Activated naive CD8-positive, alpha-beta T cell treated with anti-CD3 and anti-CD28 coated beads, Interleukin-2, amount 50 U/mL, for 24 hours (primary cell): ENCODE data around the gene RAD23A.
A peak's percentile ranks its signal among the peaks of the same experiment; 100 is the strongest.
"Not testable (repeated sequence)": the region's sequence is repeated elsewhere in the genome, so short reads cannot be mapped to it uniquely, and the experiment has no call there.

Experiments
- ATAC-seq: fragments of 150-1000 bp; cut with Tn5 transposase; one replicate; pipeline ENCODE4 v1.10.0; 2021
- DNase-seq: peaks from one replicate; pipeline ENCODE4 v3.0.0; 2021
- H3K27ac Mint-ChIP-seq: one replicate; pipeline ENCODE4 v1.8.0; 2021; ENCODE audit warnings: mild to moderate bottlenecking, mixed read lengths
- H3K27me3 Mint-ChIP-seq: one replicate; pipeline ENCODE4 v1.8.0; 2021; ENCODE audit warnings: mixed read lengths
- H3K36me3 Mint-ChIP-seq: one replicate; pipeline ENCODE4 v1.8.0; 2021; ENCODE audit warnings: low read depth, mixed read lengths
- H3K4me1 Mint-ChIP-seq: one replicate; pipeline ENCODE4 v1.8.0; 2021; ENCODE audit warnings: mixed read lengths
- H3K4me3 Mint-ChIP-seq: one replicate; pipeline ENCODE4 v1.8.0; 2021; ENCODE audit warnings: mild to moderate bottlenecking, moderate library complexity, mixed read lengths
- H3K9me3 Mint-ChIP-seq: one replicate; pipeline ENCODE4 v1.8.0; 2021; ENCODE audit warnings: mixed read lengths

RAD23A gene

GRCh38 chr19:12946731-12947496 lies 1.3 kb downstream of the RAD23A start:
- no peak for ATAC-seq
- H3K36me3 Mint-ChIP-seq = peaks cover 79% of the 10 kb centered on the region
- peak overlapping the region; percentile 94 for H3K27ac Mint-ChIP-seq
- DNase-seq = no peak
- H3K27me3 Mint-ChIP-seq = peaks cover 2% of the 10 kb centered on the region
- no peaks in the 10 kb centered on the region for H3K9me3 Mint-ChIP-seq
- peak overlapping the region; percentile 91 for H3K4me3 Mint-ChIP-seq
- H3K4me1 Mint-ChIP-seq = peaks cover 54% of the 10 kb centered on the region

DNA sequence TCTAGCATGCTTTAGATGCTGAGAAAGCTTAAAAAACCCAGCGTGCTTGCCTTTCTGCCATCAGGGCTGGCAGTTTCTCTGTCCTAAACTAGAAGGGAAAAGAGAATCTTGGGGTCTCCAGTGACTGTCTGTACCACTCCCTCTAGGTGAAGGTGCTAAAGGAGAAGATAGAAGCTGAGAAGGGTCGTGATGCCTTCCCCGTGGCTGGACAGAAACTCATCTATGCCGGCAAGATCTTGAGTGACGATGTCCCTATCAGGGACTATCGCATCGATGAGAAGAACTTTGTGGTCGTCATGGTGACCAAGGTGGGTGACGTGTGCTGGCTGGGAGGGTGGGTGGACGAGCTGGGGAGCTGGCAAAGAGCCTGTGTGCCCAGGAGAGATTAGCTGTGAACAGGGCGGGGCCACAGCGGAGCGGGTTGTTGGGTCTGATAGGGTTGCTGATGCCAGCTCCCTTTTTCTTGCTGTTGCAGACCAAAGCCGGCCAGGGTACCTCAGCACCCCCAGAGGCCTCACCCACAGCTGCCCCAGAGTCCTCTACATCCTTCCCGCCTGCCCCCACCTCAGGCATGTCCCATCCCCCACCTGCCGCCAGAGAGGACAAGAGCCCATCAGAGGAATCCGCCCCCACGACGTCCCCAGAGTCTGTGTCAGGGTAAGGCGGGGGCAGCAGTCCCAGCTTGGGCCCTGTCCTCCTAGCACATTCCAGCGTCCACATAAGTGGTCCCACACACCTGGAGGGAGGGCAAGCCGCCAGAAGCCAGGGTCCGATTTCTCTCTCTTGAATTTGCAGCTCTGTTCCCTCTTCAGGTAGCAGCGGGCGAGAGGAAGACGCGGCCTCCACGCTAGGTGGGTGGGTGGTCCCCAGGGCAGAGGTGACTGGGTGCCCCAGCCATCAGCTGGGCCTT lies 2.3 kb downstream of the RAD23A start:
- Mint-ChIP-seq H3K27ac (peak overlapping the region; percentile 94), H3K4me3 (peak overlapping the region; percentile 91), H3K9me3 (no peaks in the 10 kb centered on the region), H3K4me1 (peaks cover 46% of the 10 kb centered on the region), H3K27me3 (peaks cover 2% of the 10 kb centered on the region), H3K36me3 (peaks cover 73% of the 10 kb centered on the region)
- DNase-seq = no peak
- no peak for ATAC-seq

DNA sequence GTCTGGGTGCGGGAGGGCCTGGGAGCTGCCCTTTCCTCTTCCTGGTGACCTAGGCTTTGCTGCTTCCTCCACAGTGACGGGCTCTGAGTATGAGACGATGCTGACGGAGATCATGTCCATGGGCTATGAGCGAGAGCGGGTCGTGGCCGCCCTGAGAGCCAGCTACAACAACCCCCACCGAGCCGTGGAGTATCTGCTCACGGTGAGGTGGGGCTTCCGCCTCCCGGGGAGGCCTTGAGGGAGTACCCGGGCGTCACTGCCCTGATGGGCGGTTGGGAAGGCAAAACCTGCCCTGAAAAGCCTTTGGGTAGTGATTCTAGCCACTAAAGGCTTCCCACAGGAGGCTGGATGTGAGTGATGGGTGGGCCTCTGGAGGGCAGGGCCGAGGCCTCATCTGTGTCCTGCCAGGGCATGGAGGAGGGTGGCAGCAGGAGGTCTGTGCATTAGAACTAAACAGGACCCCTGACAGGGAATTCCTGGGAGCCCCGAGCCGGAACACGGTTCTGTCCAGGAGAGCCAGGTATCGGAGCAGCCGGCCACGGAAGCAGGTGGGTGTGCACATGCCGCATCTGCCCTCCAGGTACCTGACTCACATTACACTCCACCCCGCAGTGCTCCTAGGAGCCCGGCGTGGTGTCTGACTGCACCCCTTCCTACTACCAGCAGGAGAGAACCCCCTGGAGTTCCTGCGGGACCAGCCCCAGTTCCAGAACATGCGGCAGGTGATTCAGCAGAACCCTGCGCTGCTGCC lies 3.1 kb downstream of the RAD23A start:
- Mint-ChIP-seq H3K4me3 (no peak overlapping the region), H3K36me3 (peaks cover 66% of the 10 kb centered on the region), H3K4me1 (peaks cover 44% of the 10 kb centered on the region), H3K27me3 (peaks cover 2% of the 10 kb centered on the region), H3K27ac (no peak overlapping the region), H3K9me3 (no peaks in the 10 kb centered on the region)
- no peak for DNase-seq
- ATAC-seq = no peak

GRCh38 chr19:12949363-12950283 lies 4.0 kb downstream of the RAD23A start:
- DNase-seq (no peak), ATAC-seq (no peak)
- peak overlapping the region; percentile 59 for H3K27ac Mint-ChIP-seq
- H3K4me3 Mint-ChIP-seq = no peak overlapping the region
- H3K9me3 Mint-ChIP-seq = no peaks in the 10 kb centered on the region
- peaks cover 2% of the 10 kb centered on the region for H3K27me3 Mint-ChIP-seq
- peaks cover 47% of the 10 kb centered on the region for H3K4me1 Mint-ChIP-seq
- peaks cover 69% of the 10 kb centered on the region for H3K36me3 Mint-ChIP-seq

- H3K4me1 Mint-ChIP-seq = peaks cover 44% of the 10 kb centered on the region
- ATAC-seq, DNase-seq, H3K4me3 Mint-ChIP-seq, H3K9me3 Mint-ChIP-seq, H3K27me3 Mint-ChIP-seq, H3K27ac Mint-ChIP-seq: not testable (repeated sequence)
- peaks cover 64% of the 10 kb centered on the region for H3K36me3 Mint-ChIP-seq
Measured at GRCh38 chr19:12952050-12952449, 6.4 kb downstream of the RAD23A start.

DNA sequence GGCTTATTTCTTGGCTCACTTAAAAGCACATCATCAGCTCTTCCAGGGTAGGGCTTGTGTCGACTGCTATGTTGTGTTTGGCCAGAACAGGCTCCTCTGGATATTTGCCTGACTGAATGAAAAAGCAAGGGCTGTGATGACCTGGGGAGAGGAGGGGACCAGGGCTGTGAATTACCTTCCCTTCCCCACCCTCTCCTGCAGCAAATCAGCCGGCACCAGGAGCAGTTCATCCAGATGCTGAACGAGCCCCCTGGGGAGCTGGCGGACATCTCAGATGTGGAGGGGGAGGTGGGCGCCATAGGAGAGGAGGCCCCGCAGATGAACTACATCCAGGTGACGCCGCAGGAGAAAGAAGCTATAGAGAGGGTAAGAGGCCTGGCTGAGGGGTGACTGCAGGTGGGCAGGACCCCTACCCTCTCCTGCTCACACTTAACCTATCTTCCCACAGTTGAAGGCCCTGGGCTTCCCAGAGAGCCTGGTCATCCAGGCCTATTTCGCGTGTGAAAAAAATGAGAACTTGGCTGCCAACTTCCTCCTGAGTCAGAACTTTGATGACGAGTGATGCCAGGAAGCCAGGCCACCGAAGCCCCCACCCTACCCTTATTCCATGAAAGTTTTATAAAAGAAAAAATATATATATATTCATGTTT lies 7.0 kb downstream of the RAD23A start:
- DNase-seq (no peak), ATAC-seq (no peak)
- no peaks in the 10 kb centered on the region for H3K27me3 Mint-ChIP-seq
- no peak overlapping the region for H3K27ac Mint-ChIP-seq
- H3K4me3 Mint-ChIP-seq = no peak overlapping the region
- H3K36me3 Mint-ChIP-seq = peaks cover 59% of the 10 kb centered on the region
- no peaks in the 10 kb centered on the region for H3K9me3 Mint-ChIP-seq
- peaks cover 43% of the 10 kb centered on the region for H3K4me1 Mint-ChIP-seq

DNA sequence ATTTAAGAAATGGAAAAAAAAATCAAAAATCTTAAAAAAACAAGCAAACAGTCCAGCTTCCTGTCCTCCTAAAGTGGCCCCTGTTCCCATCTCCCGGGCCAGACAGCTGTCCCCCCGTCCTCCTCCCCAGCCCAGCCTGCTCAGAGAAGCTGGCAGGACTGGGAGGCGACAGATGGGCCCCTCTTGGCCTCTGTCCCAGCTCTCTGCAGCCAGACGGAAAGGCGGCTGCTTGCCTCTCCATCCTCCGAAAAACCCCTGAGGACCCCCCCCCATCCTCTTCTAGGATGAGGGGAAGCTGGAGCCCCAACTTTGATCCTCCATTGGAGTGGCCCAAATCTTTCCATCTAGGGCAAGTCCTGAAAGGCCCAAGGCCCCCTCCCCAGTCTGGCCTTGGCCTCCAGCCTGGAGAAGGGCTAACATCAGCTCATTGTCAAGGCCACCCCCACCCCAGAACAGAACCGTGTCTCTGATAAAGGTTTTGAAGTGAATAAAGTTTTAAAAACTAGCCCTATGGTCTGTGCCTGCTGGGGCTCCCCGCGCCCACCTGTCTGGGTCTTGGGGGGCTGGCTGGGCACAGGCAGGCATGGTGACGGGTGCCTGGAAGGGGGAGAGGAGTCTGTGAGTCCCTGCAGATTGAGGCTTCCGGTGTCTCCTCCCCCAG lies 7.6 kb downstream of the RAD23A start:
- Mint-ChIP-seq H3K9me3 (no peaks in the 10 kb centered on the region), H3K4me3 (no peak overlapping the region), H3K27ac (no peak overlapping the region), H3K4me1 (peaks cover 41% of the 10 kb centered on the region), H3K27me3 (no peaks in the 10 kb centered on the region), H3K36me3 (peaks cover 54% of the 10 kb centered on the region)
- ATAC-seq = no peak
- no peak for DNase-seq

DNA sequence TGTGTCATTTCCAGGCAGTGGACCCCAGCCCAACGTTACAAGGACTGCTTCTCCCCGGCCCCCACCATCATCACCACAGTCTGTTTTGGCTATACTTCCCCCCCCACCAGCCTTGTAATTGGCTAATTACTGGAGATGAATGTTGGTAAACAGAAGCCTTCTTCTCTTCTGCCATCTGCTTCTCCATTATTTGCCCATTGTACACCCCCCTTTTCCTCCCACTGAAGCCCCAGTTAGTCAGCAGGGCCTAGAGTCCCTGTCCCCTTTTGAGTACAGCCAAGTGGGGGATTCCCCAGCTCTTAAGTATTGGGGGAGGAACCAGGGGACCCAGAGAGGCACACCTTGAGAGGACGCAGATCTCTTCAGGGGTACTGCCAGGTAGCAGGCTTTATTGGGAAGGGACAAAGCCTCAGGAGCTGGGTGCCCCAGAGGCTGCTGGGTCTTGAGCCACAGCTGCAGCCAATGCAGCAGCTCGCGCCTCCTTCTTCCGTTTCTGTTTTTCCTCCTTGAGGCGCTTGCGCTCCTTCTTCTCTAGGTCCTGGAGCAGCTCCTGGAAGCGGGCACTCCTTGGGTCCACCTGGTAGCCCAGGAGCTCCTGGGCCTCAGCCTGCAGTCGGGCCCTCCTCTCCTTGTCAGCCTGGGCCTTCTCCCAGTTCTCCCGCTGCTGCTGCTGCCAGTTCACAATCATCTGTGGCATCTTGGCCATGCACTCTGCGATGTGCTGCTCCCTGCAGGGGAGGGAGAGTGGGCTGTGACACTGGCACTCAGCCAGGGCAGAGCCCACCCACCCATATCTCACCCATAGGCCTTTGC lies 8.3 kb downstream of the RAD23A start:
- Mint-ChIP-seq H3K27me3 (no peaks in the 10 kb centered on the region), H3K9me3 (no peaks in the 10 kb centered on the region), H3K27ac (peak overlapping the region; percentile 71), H3K4me1 (peaks cover 41% of the 10 kb centered on the region), H3K36me3 (peaks cover 51% of the 10 kb centered on the region), H3K4me3 (peak overlapping the region; percentile 82)
- ATAC-seq = peak; percentile 9
- DNase-seq = no peak

- no peak for ATAC-seq
- peaks cover 41% of the 10 kb centered on the region for H3K4me1 Mint-ChIP-seq
- H3K27ac Mint-ChIP-seq = peak overlapping the region; percentile 71
Measured at GRCh38 chr19:12954612-12954962, 8.9 kb downstream of the RAD23A start.

DNA sequence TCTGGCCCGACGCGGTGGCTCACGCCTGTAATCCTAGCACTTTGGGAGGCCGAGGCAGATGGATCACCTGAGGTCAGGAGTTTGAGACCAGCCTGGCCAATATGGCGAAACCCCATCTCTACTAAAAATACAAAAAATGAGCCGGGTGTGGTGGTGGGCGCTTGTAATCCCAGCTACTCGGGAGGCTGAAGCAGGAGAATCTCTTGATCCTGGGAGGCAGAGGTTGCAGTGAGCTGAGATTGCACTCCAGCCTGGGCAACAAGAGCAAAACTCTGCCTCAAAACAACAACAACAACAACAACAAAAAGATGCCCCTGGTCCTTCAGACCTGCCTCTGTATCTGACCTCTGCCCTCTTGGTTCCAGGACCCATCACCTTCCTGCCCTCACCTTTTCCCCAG lies 9.9 kb downstream of the RAD23A start:
- H3K4me3 Mint-ChIP-seq = peak overlapping the region; percentile 82
- peaks cover 39% of the 10 kb centered on the region for H3K4me1 Mint-ChIP-seq
- not testable (repeated sequence) for DNase-seq, ATAC-seq, H3K9me3 Mint-ChIP-seq, H3K27me3 Mint-ChIP-seq
- peaks cover 38% of the 10 kb centered on the region for H3K36me3 Mint-ChIP-seq
- H3K27ac Mint-ChIP-seq = peak overlapping the region; percentile 71

More at GRCh38 chr19:12954612-12954962, 8.9 kb downstream of the RAD23A start:
- Mint-ChIP-seq H3K4me3 (peak overlapping the region; percentile 82), H3K9me3 (no peaks in the 10 kb centered on the region), H3K27me3 (no peaks in the 10 kb centered on the region), H3K36me3 (peaks cover 48% of the 10 kb centered on the region)
- no peak for DNase-seq

- Mint-ChIP-seq H3K4me1 (peaks cover 39% of the 10 kb centered on the region), H3K27me3 (no peaks in the 10 kb centered on the region), H3K9me3 (no peaks in the 10 kb centered on the region), H3K27ac (peak overlapping the region; percentile 71), H3K4me3 (peak overlapping the region; percentile 82), H3K36me3 (peaks cover 34% of the 10 kb centered on the region)
- DNase-seq (no peak), ATAC-seq (no peak)
Measured at GRCh38 chr19:12955996-12956395, 10.3 kb downstream of the RAD23A start.
